ENCODE results near the gene NMRK1. TPM values are rescaled to one million over a fixed set of nuclear protein-coding genes. Genes with fewer than 3 reads are reported as not detected.

Gene NMRK1
- polyA plus RNA-seq, 3 donors, result 4.3 to 9.8 (median 9.3) TPM

DNA sequence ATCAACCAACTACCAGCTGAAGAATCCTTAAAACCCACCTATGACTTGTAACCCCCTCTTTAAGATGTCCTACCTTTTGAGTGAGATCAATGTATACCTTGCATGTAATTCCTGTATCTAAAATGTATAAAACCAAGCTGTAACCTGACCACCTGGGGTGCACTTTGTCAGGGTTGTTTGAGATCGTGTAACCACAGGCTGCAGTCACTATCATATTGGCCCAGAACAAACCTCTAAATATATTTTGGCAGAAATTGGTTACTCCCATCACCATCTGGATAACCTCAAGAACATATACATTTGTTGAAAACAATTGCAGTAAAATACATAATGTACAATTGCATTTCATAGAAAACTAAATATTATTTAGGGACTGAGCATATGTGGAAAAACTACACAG is 68.3 kb downstream of the NMRK1 start:
- Histone ChIP-seq H3K27me3 (ENCODE audit: control insufficient read depth in 2 of 2, insufficient read depth in 2 of 2, low read length in 2 of 2) (no peaks in the 10 kb centered on the region), H3K9ac (ENCODE audit: insufficient read depth, low read length, poor library complexity, severe bottlenecking) (no peak overlapping the region), H3K79me2 (ENCODE audit: insufficient read depth, low read length) (peaks cover 29% of the 10 kb centered on the region), H3K4me1 (ENCODE audit: control insufficient read depth in 1 of 2, insufficient read depth in 2 of 2, low read length in 2 of 2) (no peaks in the 10 kb centered on the region), H4K20me1 (ENCODE audit: insufficient read depth, low read length) (no peaks in the 10 kb centered on the region), H3K4me3 (replicated peaks in 1 of 3; ENCODE audit: low read depth in 2 of 3, low read length in 3 of 3) (no peak overlapping the region), H3K4me2 (replicated peaks; ENCODE audit: extremely low read depth, low read length, poor library complexity, severe bottlenecking) (no peak overlapping the region), H3K27ac (ENCODE audit: low read depth in 1 of 2, low read length in 2 of 2) (peak overlapping the region in 1 of 2 donors; percentile 22), H3K9me3 (replicated peaks in 1 of 2; ENCODE audit: control insufficient read depth in 1 of 2, insufficient read depth in 1 of 2, low read length in 2 of 2) (no peaks in the 10 kb centered on the region), H2AFZ (ENCODE audit: insufficient read depth, low read depth, low read length, poor library complexity, severe bottlenecking) (no peak overlapping the region), H3K36me3 (replicated peaks in 1 of 2; ENCODE audit: control insufficient read depth in 1 of 2, insufficient read depth in 2 of 2, low read length in 2 of 2) (peaks cover 0 to 4% of the 10 kb centered on the region in 2 donors)
- TF ChIP-seq, protein P1, sequence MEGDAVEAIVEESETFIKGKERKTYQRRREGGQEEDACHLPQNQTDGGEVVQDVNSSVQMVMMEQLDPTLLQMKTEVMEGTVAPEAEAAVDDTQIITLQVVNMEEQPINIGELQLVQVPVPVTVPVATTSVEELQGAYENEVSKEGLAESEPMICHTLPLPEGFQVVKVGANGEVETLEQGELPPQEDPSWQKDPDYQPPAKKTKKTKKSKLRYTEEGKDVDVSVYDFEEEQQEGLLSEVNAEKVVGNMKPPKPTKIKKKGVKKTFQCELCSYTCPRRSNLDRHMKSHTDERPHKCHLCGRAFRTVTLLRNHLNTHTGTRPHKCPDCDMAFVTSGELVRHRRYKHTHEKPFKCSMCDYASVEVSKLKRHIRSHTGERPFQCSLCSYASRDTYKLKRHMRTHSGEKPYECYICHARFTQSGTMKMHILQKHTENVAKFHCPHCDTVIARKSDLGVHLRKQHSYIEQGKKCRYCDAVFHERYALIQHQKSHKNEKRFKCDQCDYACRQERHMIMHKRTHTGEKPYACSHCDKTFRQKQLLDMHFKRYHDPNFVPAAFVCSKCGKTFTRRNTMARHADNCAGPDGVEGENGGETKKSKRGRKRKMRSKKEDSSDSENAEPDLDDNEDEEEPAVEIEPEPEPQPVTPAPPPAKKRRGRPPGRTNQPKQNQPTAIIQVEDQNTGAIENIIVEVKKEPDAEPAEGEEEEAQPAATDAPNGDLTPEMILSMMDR (IDR thresholded peaks at IDR 0.05), result no peak
- DNase-seq, result no peak
- intact Hi-C loops (cut with micrococcal nuclease), result loop anchor here (5.0 to 10.0 kb wide), 2 partner anchors 62 to 65 kb away; partner anchors contain the start of gene C9orf40 (in 1 of the 2)
- Mint-ChIP-seq H3K27ac (peak overlapping the region in 1 of 7 donors; percentile 1), H3K4me1 (peaks cover 7% of the 10 kb centered on the region), H3K27me3 (ENCODE audit: low read depth in 3 of 3) (no peaks in the 10 kb centered on the region), H3K36me3 (peaks cover 10 to 25% of the 10 kb centered on the region in 2 donors), H3K4me3 (no peak overlapping the region), H3K9me3 (peaks cover 0 to 3% (median 0%) of the 10 kb centered on the region in 7 donors)
- WGBS (ENCODE audit: insufficient coverage), result 100% methylated on average over 1 of the region's 1 CpG

DNA sequence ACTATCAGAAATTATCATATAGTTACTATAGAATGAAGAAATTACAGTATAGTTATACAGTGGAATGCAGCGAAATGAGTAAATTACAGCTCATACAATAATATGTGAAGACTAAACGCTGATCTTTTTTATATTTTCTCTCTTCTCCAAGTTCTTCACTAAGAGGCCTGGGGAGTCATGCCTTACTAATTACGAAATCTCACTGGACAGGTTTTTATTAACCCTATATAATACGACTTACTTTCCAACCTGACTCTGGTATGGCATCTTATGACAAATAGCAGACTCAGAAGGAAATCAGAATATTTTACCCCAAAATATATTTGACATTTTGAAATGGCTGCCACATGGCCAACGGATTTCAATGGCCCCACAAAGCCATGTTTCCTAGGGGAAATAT is 68.9 kb downstream of the NMRK1 start:
- Histone ChIP-seq H3K9ac (ENCODE audit: insufficient read depth, low read length, poor library complexity, severe bottlenecking) (no peak overlapping the region), H4K20me1 (ENCODE audit: insufficient read depth, low read length) (no peaks in the 10 kb centered on the region), H3K4me3 (replicated peaks in 1 of 3; ENCODE audit: low read depth in 2 of 3, low read length in 3 of 3) (no peak overlapping the region), H3K36me3 (replicated peaks in 1 of 2; ENCODE audit: control insufficient read depth in 1 of 2, insufficient read depth in 2 of 2, low read length in 2 of 2) (peaks cover 0 to 4% of the 10 kb centered on the region in 2 donors), H3K9me3 (replicated peaks in 1 of 2; ENCODE audit: control insufficient read depth in 1 of 2, insufficient read depth in 1 of 2, low read length in 2 of 2) (no peaks in the 10 kb centered on the region), H2AFZ (ENCODE audit: insufficient read depth, low read depth, low read length, poor library complexity, severe bottlenecking) (no peak overlapping the region), H3K27ac (ENCODE audit: low read depth in 1 of 2, low read length in 2 of 2) (no peak overlapping the region), H3K27me3 (ENCODE audit: control insufficient read depth in 2 of 2, insufficient read depth in 2 of 2, low read length in 2 of 2) (no peaks in the 10 kb centered on the region), H3K4me1 (ENCODE audit: control insufficient read depth in 1 of 2, insufficient read depth in 2 of 2, low read length in 2 of 2) (no peaks in the 10 kb centered on the region), H3K4me2 (replicated peaks; ENCODE audit: extremely low read depth, low read length, poor library complexity, severe bottlenecking) (no peak overlapping the region), H3K79me2 (ENCODE audit: insufficient read depth, low read length) (peaks cover 23% of the 10 kb centered on the region)
- peaks cover 7% of the 10 kb centered on the region for H3K4me1 Mint-ChIP-seq
- 100% methylated on average over 1 of the region's 5 CpGs for WGBS (ENCODE audit: insufficient coverage)
- H3K9me3 Mint-ChIP-seq, result peaks cover 0 to 3% (median 0%) of the 10 kb centered on the region in 7 donors
- TF ChIP-seq, protein P1 (IDR thresholded peaks at IDR 0.05), result no peak
- peaks cover 14 to 28% of the 10 kb centered on the region in 2 donors for H3K36me3 Mint-ChIP-seq
- no peak overlapping the region for H3K27ac Mint-ChIP-seq
- intact Hi-C loops (cut with micrococcal nuclease), result no loop called here
- DNase-seq, result no peak
- no peaks in the 10 kb centered on the region for H3K27me3 Mint-ChIP-seq (ENCODE audit: low read depth in 3 of 3)
- H3K4me3 Mint-ChIP-seq, result no peak overlapping the region
